Epithelial cell of esophagus (primary cell): ENCODE data around the gene FCN1.
"Not testable (repeated sequence)": the region's sequence is repeated elsewhere in the genome, so short reads cannot be mapped to it uniquely, and the experiment has no call there.

ENCODE experiments used
- DNase-seq: peaks from one replicate; pipeline ENCODE4 v3.0.0; 2010; ENCODE audit warnings: low read depth
- H3K4me3 ChIP-seq: 2 replicates; pipeline ENCODE4 v1.5.1; 2011; ENCODE audit warnings: mild to moderate bottlenecking, low read length, control low read depth
- TF ChIP-seq, protein P1 (sequence below): IDR thresholded peaks from 2 replicates; pipeline ENCODE4 v1.5.1; 2011; ENCODE audit warnings: low read depth, mild to moderate bottlenecking, low read length, control low read depth, inconsistent platforms; ENCODE audit not compliant: insufficient read depth; ENCODE audit errors: missing control alignments

Gene FCN1

DNA sequence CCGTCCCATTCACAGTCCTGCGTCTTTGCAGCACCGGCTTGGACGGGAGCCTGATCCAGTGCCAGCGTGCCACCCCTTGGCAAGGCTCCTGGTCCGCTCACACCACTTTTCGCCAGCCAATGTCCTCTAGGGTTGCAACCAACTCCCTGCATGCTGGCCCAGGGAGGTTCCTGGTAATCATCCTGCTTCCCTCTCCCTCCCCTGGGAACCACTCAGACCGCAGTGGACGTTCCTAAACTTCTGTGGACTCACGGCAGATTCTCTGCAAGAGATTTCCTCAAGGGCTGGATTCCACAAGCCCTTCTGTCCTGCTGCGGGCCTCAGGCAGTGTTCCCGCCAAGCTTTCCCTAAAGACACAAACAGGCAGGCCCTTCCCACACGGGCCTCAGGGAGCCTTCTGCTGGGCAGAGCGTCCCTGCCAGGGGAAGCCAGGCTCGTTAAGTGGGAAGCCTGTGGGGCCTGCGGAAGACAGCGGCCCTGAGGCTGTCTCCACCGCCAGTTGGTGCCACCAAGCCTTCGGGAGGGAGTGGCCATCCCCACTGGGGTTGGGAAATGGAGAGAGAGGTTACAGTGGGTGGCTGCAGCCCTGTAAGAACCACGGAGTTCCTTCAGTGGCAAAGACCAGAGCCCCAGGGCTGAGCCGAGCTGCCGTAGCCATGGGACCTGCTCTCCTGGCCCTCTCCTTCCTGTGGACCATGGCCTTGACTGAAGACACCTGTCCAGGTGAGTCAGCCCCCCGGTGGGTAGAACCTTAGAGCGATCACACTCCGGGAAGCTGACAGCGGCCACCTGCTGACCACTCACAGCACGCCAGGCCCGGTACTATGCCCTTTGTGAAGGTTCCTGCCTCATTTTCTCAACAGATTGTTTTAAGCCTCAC lies 53.5 kb downstream of the FCN1 start:
- TF ChIP-seq, protein P1, sequence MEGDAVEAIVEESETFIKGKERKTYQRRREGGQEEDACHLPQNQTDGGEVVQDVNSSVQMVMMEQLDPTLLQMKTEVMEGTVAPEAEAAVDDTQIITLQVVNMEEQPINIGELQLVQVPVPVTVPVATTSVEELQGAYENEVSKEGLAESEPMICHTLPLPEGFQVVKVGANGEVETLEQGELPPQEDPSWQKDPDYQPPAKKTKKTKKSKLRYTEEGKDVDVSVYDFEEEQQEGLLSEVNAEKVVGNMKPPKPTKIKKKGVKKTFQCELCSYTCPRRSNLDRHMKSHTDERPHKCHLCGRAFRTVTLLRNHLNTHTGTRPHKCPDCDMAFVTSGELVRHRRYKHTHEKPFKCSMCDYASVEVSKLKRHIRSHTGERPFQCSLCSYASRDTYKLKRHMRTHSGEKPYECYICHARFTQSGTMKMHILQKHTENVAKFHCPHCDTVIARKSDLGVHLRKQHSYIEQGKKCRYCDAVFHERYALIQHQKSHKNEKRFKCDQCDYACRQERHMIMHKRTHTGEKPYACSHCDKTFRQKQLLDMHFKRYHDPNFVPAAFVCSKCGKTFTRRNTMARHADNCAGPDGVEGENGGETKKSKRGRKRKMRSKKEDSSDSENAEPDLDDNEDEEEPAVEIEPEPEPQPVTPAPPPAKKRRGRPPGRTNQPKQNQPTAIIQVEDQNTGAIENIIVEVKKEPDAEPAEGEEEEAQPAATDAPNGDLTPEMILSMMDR, result no peak
- H3K4me3 ChIP-seq, result no peak overlapping the region
- DNase-seq, result no peak

DNA sequence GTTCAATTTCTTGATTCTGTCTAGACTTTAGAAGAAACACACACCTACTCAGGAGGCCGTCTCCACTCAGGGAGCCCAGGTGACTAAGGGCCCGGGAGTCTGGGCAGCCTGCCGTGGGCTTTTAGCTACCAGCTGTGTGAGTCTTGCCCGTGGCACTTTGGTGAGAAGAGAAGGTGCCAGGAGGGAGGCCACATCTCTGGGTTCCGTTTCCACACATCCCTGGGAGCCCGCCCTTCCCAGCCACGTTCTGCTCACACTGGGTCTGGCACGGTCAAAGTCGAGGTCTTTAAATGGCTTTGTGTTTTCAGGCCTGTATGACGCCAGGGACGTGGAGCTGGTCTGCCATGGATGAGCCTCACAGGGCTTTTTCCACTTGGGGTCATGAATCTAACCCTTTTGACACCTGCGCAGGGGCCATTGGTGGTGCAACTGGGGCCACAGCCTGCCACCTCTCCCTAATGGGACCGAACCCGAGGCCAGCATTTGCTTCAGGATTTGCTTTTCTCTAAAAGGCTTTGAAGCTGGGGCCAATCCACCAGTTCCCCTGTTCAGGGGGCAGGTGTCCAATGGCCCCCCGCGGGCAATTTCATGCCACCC lies 54.3 kb downstream of the FCN1 start:
- TF ChIP-seq, protein P1, result no peak
- H3K4me3 ChIP-seq, result no peak overlapping the region
- DNase-seq, result no peak

DNA sequence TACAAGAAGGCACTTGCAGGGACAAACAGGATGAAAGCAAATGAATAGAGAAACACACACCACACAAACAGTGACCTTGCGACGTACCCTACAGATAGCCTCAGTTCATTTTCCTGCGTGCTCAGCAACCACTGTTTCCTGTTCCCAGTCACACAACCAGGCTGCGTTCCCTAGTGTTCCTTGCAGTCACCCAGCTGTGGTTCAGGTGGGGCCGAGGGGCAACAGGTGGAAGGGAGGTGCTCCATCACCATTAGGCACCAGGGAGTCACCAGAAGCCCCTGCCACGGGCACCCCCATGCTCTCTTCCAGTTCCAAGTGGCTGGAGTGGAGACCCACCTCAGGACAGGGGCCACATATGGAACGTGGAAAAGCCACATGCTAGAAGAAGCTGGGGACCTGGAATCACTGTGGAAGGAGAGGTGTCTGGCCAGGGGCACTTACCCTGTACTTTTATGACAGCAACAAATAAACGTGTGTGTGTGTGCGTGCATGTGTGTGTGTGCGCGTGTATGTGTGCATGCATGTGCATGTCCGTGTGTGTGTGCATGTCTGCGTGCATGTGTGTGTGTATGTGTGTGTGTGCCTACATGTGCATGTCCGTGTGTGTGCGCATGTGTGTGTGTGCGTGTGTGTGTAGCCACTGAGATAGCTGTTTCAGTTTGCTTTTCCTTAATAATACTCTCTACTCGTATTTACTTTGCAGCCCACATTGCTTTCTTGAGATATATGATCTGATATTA lies 55.9 kb downstream of the FCN1 start:
- no peak for DNase-seq
- TF ChIP-seq, protein P1, result no peak
- H3K4me3 ChIP-seq, result no peak overlapping the region

DNA sequence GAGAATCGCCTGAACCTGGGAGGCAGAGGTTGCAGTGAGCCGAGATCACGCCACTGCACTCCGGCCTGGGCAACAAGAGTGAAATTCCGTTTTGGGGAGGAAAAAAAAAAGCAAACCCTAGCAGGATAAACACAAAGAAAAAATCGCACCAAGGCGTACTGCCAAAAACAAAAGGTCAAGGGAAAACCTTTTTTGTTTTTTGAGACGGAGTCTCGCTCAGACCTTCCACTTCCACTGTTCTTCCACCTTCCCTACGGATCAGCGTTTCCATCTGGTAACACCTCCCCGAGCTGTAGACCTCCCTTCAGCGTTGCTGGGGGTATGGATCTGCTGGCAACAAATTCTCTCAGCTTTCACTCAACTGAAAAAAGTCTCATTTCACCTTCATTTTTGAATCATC lies 57.2 kb downstream of the FCN1 start:
- TF ChIP-seq, protein P1, result no peak
- DNase-seq, result no peak
- H3K4me3 ChIP-seq, result no peak overlapping the region

DNA sequence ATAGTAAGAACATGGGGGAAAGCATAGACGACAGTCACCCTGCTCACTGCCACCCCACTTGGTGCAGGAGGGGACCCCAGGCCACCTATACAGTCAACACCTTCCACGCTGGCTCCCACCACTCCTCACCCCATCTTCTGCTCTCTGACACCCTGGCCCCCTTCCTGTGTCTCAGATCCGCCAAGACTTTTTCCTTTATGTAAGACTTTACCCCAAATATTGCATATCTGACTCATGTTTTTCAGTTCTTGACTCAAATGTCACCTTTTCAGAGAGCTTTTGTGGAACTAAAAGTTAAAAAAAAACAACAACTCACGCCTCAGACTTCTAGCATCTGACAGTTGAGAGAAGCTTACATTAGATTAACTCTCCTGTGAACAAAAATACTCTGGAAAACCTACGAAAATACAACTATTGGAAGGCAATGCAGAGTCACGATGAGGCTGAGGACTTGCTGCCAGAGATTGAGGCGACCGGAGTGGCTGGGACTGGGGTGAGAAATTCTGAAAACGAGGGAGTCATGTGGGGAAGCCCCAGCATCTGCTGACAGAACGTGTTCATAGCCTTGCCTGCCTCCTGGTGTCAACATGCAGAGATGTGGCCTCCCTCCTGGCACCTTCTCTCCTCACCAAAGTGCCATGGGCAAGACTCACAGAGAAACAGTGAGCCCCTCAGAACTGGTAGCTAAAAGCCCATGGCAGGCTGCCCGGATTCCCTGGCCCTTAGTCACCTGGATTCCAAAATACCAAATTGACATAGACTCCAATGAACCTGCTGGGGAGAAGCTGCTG lies 59.5 kb downstream of the FCN1 start:
- H3K4me3 ChIP-seq, result no peak overlapping the region
- no peak for DNase-seq
- TF ChIP-seq, protein P1, result no peak

DNA sequence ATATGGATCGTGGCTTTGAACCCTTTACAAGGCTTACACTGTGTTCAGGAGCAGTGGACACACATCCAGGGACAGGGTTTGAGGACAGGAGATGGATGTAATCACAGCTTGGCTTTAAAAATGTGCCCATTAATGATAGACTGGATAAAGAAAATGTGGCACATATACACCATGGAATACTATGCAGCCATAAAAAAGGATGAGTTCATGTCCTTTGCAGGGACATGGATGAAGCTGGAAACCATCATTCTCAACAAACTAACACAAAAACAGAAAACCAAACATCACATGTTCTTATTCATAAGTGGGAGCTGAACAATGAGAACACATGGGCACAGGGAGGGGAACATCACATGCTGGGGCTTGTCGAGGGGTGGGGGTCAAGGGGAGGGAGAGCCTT lies 60.3 kb downstream of the FCN1 start:
- DNase-seq, H3K4me3 ChIP-seq: not testable (repeated sequence)
